WERI-Rb-1 (cell line): ENCODE measurements around the gene ID4.

Source experiments
- DNase-seq: peaks from one replicate; pipeline ENCODE4 v3.0.0-alpha.2; 2020
- H3K27ac ChIP-seq: fragments of 250-450 bp; sonication (Bioruptor Pico); 2 replicates; pipeline ENCODE4 v1.5.1; 2020; ENCODE audit warnings: mild to moderate bottlenecking, moderate library complexity
- H3K27me3 ChIP-seq: fragments of 250-450 bp; sonication (Bioruptor Pico); 2 replicates; pipeline ENCODE4 v1.5.1; 2021; ENCODE audit warnings: mild to moderate bottlenecking, low read depth, moderate library complexity; ENCODE audit not compliant: insufficient read depth, severe bottlenecking
- H3K36me3 ChIP-seq: fragments of 250-450 bp; sonication (Bioruptor Pico); 2 replicates; pipeline ENCODE4 v1.5.1; 2020; ENCODE audit warnings: mild to moderate bottlenecking, moderate library complexity
- H3K4me3 ChIP-seq: 2 replicates; pipeline ENCODE4 v1.5.1; 2011; ENCODE audit warnings: low read depth, mild to moderate bottlenecking, control low read depth, low read length
- H3K9me3 ChIP-seq: fragments of 250-450 bp; sonication (Bioruptor Pico); 2 replicates; pipeline ENCODE4 v1.5.1; 2021; ENCODE audit warnings: mild to moderate bottlenecking, moderate library complexity; ENCODE audit not compliant: severe bottlenecking
- TF ChIP-seq, protein P1 (sequence below): IDR thresholded peaks from 2 replicates; pipeline ENCODE4 v1.5.1; 2011; ENCODE audit warnings: low read depth, mild to moderate bottlenecking, control low read depth, inconsistent platforms, low read length

ID4 gene

DNA sequence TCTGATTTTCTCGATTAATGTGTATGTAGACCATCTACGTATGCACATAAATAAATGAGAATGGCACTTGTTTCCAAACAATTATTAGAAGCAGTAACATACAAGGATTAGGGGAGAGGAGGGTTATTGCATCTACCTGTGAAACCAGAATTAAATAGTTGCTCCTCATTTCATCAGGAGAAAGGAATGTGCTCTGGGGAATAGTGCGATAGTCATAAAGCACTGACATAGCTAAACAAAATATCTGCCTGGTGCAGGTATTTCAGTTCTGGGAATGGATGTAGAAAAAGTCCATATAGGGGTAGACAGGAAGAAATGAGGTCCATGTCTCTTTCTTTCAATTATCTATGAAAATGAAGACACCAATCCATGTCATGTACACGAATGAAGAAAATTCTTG is 1.6 kb upstream of the ID4 start:
- no peak for DNase-seq
- Histone ChIP-seq H3K9me3 (no peaks in the 10 kb centered on the region), H3K4me3 (no peak overlapping the region), H3K27ac (no peak overlapping the region), H3K36me3 (no peaks in the 10 kb centered on the region), H3K27me3 (no peaks in the 10 kb centered on the region)
- TF ChIP-seq, protein P1, sequence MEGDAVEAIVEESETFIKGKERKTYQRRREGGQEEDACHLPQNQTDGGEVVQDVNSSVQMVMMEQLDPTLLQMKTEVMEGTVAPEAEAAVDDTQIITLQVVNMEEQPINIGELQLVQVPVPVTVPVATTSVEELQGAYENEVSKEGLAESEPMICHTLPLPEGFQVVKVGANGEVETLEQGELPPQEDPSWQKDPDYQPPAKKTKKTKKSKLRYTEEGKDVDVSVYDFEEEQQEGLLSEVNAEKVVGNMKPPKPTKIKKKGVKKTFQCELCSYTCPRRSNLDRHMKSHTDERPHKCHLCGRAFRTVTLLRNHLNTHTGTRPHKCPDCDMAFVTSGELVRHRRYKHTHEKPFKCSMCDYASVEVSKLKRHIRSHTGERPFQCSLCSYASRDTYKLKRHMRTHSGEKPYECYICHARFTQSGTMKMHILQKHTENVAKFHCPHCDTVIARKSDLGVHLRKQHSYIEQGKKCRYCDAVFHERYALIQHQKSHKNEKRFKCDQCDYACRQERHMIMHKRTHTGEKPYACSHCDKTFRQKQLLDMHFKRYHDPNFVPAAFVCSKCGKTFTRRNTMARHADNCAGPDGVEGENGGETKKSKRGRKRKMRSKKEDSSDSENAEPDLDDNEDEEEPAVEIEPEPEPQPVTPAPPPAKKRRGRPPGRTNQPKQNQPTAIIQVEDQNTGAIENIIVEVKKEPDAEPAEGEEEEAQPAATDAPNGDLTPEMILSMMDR = no peak

DNA sequence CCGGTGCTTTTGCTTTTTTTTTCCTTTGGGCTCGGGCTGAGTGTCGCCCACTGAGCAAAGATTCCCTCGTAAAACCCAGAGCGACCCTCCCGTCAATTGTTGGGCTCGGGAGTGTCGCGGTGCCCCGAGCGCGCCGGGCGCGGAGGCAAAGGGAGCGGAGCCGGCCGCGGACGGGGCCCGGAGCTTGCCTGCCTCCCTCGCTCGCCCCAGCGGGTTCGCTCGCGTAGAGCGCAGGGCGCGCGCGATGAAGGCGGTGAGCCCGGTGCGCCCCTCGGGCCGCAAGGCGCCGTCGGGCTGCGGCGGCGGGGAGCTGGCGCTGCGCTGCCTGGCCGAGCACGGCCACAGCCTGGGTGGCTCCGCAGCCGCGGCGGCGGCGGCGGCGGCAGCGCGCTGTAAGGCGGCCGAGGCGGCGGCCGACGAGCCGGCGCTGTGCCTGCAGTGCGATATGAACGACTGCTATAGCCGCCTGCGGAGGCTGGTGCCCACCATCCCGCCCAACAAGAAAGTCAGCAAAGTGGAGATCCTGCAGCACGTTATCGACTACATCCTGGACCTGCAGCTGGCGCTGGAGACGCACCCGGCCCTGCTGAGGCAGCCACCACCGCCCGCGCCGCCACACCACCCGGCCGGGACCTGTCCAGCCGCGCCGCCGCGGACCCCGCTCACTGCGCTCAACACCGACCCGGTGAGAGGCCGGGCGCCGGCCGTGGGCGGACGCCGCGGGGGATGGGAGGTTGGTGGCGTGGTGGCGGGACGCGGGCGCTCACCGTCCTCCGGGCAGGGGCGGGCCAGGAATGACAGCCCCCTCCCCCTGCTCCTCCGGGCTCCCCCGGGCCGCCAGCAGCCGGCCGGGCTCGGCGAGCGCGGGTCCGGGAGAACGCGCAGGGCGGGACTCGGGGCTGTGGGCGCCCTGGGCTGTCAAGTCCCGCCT is 606 bp downstream of the ID4 start:
- TF ChIP-seq, protein P1 = 0 out of 2 replicates have a peak, but pooled peaks have one; percentile 0
- Histone ChIP-seq H3K27ac (peak overlapping the region; percentile 41), H3K9me3 (no peaks in the 10 kb centered on the region), H3K36me3 (no peaks in the 10 kb centered on the region), H3K27me3 (no peaks in the 10 kb centered on the region), H3K4me3 (peak overlapping the region; percentile 71)
- DNase-seq = peak; percentile 70

GRCh38 chr6:19838442-19839236 is 1.5 kb downstream of the ID4 start:
- Histone ChIP-seq H3K36me3 (no peaks in the 10 kb centered on the region), H3K4me3 (peak overlapping the region; percentile 71), H3K27ac (peak overlapping the region; percentile 9), H3K9me3 (no peaks in the 10 kb centered on the region), H3K27me3 (no peaks in the 10 kb centered on the region)
- peak; percentile 66 for DNase-seq
- TF ChIP-seq, protein P1 = 0 out of 2 replicates have a peak, but pooled peaks have one; percentile 2

- Histone ChIP-seq H3K4me3 (peak overlapping the region; percentile 71), H3K9me3 (no peaks in the 10 kb centered on the region), H3K27me3 (no peaks in the 10 kb centered on the region), H3K27ac (peak overlapping the region; percentile 9; the same call in 1 of the 2 replicates), H3K36me3 (no peaks in the 10 kb centered on the region)
- TF ChIP-seq, protein P1 = no peak
- no peak for DNase-seq
Observed at GRCh38 chr6:19839237-19839546, 2.0 kb downstream of the ID4 start.

GRCh38 chr6:19839788-19840187 is 2.6 kb downstream of the ID4 start:
- TF ChIP-seq, protein P1 = no peak
- Histone ChIP-seq H3K27ac (no peak overlapping the region), H3K4me3 (no peak overlapping the region), H3K9me3 (no peaks in the 10 kb centered on the region), H3K27me3 (no peaks in the 10 kb centered on the region), H3K36me3 (no peaks in the 10 kb centered on the region)
- DNase-seq = no peak
